Mucosa of stomach (tissue), 1 donor: ENCODE data around the gene FN3KRP.
"Not testable (repeated sequence)": the region's sequence is repeated elsewhere in the genome, so short reads cannot be mapped to it uniquely, and the experiment has no call there.

Experiments used
- H3K27me3 ChIP-seq: one replicate; pipeline ENCODE4 v1.7.0; 2013; ENCODE audit warnings: mild to moderate bottlenecking, low read length; ENCODE audit not compliant: control insufficient read depth, insufficient read depth
- H3K36me3 ChIP-seq: one replicate; pipeline ENCODE4 v1.7.0; 2013; ENCODE audit warnings: low read length; ENCODE audit not compliant: control insufficient read depth, insufficient read depth
- H3K4me1 ChIP-seq: one replicate; pipeline ENCODE4 v1.7.0; 2013; ENCODE audit warnings: mild to moderate bottlenecking, low read length; ENCODE audit not compliant: control insufficient read depth, insufficient read depth
- H3K4me3 ChIP-seq: one replicate; pipeline ENCODE4 v1.7.0; 2013; ENCODE audit warnings: low read length
- H3K9ac ChIP-seq: one replicate; pipeline ENCODE4 v1.7.0; 2013; ENCODE audit warnings: mild to moderate bottlenecking, low read length, moderate library complexity
- H3K9me3 ChIP-seq: one replicate; pipeline ENCODE4 v1.7.0; 2013; ENCODE audit warnings: mild to moderate bottlenecking, low read length, moderate library complexity; ENCODE audit not compliant: control insufficient read depth
- donor health status: Pancreatic carcinoma.

Gene FN3KRP

DNA sequence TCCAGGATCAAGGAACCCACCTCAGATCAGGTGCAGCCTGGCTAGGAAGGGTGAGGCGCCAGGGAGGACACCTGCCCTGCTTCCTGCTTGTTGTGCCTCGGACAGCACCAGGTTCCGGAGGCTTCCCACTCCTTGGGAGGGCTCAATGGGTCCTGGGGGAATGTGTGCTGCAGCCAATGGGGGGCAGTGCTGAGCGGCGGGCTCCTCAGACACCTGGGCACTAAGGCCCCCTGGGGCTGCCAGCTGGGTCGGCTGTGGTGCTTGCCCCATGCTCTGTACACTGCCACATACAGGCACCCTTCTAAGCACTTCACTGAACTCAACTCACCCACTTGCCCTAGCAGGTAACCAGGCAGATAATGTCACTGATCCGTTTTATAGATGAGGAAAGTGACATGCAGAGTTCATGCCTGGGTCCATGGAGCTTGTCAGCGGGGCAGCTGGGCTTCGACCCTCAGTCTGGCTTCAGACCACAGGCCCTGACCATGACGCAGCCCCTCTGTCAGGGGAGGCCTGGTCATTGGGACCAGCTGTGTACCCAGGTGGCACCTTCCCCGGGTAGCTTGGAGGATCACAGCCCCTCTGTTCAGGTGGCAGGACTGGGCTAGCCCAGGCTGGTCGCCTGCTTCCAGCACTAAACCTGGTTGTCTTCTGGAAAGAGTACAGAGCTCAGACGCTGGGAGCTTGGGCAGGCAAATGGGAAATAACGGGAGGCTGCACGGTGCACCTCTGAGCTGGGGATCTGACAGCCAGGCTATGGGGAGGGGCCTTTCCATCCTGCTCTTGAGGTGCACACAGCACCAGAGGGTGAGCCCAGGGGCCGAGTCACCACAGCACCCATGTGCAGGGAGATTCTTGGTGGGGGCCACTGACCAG, 27.1 kb downstream of the FN3KRP start:
- Histone ChIP-seq H3K9me3 (no peaks in the 10 kb centered on the region), H3K27me3 (no peaks in the 10 kb centered on the region), H3K36me3 (no peaks in the 10 kb centered on the region), H3K4me1 (peaks cover under 1% of the 10 kb centered on the region), H3K4me3 (no peak overlapping the region), H3K9ac (no peak overlapping the region)

- not testable (repeated sequence) for H3K36me3 ChIP-seq, H3K4me3 ChIP-seq, H3K9ac ChIP-seq, H3K27me3 ChIP-seq, H3K9me3 ChIP-seq, H3K4me1 ChIP-seq
Measured at GRCh38 chr17:82744736-82745135, 28.2 kb downstream of the FN3KRP start.

DNA sequence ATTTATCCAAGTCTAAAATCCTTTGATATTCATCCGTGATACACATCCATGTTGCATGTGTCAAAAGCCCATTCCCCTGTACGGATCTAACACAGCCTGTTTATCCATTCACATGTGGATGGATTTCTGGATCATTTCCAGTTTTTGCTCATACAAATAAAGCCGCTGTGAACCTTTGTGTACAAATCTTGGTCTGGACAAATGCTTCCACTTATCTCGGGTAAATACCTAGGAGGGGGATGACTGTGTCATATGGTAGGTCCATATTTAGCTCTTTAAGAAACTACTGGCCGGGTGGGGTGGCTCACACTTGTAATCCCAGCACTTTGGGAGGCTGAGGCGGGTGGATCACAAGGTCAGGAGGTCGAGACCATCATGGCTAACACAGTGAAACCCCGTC, 29.0 kb downstream of the FN3KRP start:
- Histone ChIP-seq H3K9ac (no peak overlapping the region), H3K27me3 (no peaks in the 10 kb centered on the region), H3K4me3 (no peak overlapping the region), H3K9me3 (no peaks in the 10 kb centered on the region), H3K36me3 (no peaks in the 10 kb centered on the region), H3K4me1 (no peaks in the 10 kb centered on the region)

DNA sequence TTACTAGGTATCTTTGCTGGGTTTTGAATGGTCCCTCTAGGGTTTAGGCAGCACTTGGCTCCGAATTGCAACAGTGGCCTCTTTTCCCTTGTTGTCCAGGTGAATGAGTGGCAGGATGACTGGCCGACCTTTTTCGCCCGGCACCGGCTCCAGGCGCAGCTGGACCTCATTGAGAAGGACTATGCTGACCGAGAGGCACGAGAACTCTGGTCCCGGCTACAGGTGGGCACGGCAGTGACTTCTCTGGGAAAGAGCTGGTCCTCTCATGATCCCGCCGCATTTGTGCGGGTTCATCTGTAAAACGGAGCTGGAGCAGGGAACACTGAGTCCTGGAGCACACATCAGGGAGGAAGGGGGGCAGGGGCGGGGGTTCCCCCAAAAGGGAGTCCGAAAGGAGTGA, 32.2 kb downstream of the FN3KRP start:
- H3K4me1 ChIP-seq: peaks cover 7% of the 10 kb centered on the region
- no peak overlapping the region for H3K4me3 ChIP-seq
- H3K27me3 ChIP-seq: no peaks in the 10 kb centered on the region
- no peaks in the 10 kb centered on the region for H3K36me3 ChIP-seq
- H3K9me3 ChIP-seq: no peaks in the 10 kb centered on the region
- H3K9ac ChIP-seq: no peak overlapping the region

- no peak overlapping the region for H3K4me3 ChIP-seq
- no peaks in the 10 kb centered on the region for H3K36me3 ChIP-seq
- H3K9me3 ChIP-seq: no peaks in the 10 kb centered on the region
- no peak overlapping the region for H3K9ac ChIP-seq
- peaks cover 7% of the 10 kb centered on the region for H3K4me1 ChIP-seq
- no peaks in the 10 kb centered on the region for H3K27me3 ChIP-seq
Measured at GRCh38 chr17:82750241-82750908, 33.9 kb downstream of the FN3KRP start.

DNA sequence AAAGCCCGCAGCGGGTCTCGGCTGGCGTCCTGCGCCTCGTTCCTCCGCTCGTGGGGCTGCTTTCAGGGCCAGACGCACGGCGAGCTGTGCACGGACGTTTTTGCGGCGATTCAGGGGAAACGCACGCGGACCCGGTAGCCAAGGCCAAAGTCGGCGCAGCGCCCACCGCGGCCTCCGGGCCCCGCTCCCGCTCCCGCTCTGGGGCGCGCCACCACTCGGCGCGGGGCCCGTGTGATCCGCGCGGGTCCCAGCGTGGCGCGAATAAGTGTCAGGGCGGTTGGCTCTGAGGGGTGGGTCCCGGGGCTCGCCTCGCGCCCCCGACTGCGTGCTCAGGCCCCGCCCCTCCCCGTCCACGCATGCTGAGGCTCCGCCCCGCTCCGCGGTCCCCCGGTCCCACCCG, 34.7 kb downstream of the FN3KRP start:
- Histone ChIP-seq H3K4me1 (peaks cover 7% of the 10 kb centered on the region), H3K9ac (no peak overlapping the region), H3K27me3 (no peaks in the 10 kb centered on the region), H3K36me3 (no peaks in the 10 kb centered on the region), H3K4me3 (no peak overlapping the region), H3K9me3 (no peaks in the 10 kb centered on the region)

DNA sequence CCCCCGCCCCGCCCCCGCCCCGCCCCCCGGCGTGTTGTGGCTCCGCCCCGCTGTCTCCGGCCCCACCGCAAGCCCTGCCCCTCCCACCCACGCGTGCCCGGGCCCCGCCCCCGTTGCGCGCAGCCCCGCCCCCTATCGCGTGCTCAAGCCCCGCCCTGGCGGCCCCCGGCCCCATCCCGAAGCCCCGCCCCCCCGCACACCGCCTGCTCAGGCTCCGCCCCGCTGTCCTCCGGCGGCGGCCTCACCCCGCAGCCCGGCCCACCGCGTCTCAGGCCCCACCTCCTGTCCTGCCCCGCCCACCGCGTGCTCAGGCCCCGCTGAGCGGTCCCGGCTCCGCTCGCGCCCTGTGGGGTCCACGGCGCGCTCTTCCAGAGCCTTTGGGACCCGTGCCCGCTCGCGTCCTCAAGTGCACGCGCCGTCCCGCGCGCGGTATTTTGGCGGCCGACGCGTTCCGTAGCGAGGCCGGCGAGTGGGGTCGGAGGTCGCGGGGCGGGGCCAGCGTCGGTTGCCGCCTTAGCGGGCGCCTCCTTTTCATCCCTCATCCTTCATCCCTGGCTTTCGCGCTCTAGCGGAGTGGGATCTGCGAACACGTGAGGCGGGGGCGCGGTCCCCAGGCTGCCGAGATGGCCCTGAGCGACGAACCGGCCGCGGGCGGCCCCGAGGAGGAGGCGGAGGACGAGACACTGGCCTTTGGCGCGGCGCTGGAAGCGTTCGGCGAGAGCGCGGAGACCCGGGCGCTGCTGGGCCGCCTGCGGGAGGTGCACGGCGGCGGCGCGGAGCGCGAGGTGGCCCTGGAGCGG, 35.3 kb downstream of the FN3KRP start, which contains the start of gene TBCD:
Gene TBCD, plus strand, starts transcription at position 495 of the 800 bp plus-strand sequence. Its CDS starts 129 bp downstream, at position 624.
- Histone ChIP-seq H3K27me3 (no peaks in the 10 kb centered on the region), H3K36me3 (no peaks in the 10 kb centered on the region), H3K9ac (peak within 1 kb of the TSS; percentile 59), H3K4me3 (peak within 1 kb of the TSS; percentile 41), H3K9me3 (no peaks in the 10 kb centered on the region), H3K4me1 (peaks cover 7% of the 10 kb centered on the region)

DNA sequence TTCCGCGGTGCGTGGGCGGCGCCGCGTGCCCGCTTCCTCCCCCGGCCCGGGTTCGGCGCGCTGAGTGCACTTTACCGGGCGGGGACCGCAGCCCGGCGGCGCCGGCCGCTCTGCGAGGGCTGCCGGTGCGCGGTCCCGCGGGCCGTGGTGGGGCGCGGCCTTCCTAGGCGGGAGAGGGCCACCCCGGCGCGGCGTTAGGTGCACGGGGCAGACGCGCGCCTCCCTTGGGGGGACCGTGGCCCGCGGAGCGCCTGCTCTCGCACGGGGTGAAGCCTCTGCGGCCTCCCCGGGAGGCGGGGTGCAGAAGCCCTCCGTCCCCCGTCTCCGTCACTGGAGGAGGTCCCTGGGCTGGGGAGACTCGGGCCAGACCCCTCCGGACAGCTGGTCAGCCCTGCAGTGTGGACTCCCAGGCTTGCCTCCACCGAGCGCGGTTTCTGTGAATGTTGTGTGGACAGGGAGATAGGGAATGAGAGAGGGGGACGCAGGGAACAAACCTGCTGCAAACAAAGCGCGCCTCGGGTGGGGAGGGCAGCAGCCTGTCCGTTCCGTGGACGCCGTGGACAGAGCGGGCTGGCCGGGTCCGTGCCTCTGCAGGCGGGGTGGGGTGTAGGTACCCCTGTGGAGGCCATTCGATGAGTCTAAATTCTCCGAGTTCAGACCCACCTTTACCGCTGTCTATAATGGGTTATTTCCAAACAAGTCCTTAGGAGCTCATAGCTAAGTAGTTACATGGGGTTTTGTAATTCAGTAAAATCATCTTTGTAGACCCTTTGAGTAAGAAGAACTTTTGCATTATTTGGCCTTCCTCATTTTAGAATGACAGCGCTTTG, 36.1 kb downstream of the FN3KRP start:
- Histone ChIP-seq H3K9me3 (no peaks in the 10 kb centered on the region), H3K4me3 (peak overlapping the region; percentile 41), H3K36me3 (no peaks in the 10 kb centered on the region), H3K4me1 (peaks cover 7% of the 10 kb centered on the region), H3K27me3 (no peaks in the 10 kb centered on the region), H3K9ac (peak overlapping the region; percentile 59)

DNA sequence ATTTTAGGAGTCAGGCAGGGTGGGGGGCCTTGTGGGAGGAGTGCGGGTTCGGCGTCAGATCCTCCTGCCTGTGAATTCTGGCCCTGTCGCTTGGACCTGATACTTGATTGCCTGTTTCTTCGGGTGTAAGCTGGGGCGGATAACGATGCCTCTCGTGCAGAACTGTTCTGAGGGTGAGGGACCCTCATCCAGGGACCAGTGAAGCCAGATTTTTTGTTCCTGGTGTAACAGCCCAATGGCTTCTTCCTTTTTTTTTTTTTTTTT, 36.6 kb downstream of the FN3KRP start:
- no peaks in the 10 kb centered on the region for H3K36me3 ChIP-seq
- no peaks in the 10 kb centered on the region for H3K9me3 ChIP-seq
- no peak overlapping the region for H3K4me3 ChIP-seq
- peak overlapping the region; percentile 59 for H3K9ac ChIP-seq
- peaks cover 7% of the 10 kb centered on the region for H3K4me1 ChIP-seq
- no peaks in the 10 kb centered on the region for H3K27me3 ChIP-seq

DNA sequence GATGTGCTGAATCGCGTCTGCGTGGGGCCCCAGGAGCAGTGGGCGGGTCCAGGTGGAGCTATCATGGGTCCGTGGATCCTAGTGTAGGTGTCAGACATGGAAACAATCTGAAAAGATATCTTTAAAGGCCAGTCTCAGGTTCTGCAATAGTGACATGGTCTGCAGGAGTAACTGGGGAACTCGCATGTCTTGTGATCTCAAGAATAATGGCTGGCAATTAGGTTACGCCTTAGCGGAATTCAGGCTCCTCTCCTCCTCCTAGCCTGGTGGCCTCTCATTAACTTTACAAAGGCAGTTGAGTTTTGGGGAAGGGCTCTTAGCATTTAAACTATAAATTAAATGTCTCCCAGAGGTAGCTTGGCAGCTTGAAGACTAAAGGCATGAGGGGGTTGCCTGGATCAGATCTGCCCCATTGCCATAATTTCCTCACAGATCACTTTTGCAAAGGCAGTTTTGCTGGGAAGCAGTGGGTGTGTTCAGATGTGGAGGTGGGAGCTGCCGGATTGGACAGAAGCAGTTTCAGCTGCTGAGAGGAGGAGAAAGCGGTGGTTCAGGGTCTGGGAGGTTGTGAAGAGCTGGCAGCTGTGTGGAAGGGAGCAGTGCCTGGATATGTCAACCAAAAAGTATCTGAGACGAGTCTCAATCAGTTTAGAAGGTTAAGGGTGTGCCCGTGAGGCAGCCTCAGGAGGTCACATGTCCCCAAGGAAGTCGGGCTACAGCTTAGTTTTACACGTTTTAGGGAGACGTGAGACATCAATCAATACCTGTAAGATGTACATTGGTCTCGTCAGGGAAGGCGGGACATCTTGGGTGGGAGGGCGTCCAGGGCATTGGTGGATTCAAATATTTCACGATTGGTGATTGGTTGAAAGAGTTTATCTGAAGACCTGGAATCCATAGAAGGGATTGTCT, 38.0 kb downstream of the FN3KRP start:
- Histone ChIP-seq H3K9me3 (no peaks in the 10 kb centered on the region), H3K27me3 (no peaks in the 10 kb centered on the region), H3K36me3 (no peaks in the 10 kb centered on the region), H3K4me3 (no peak overlapping the region), H3K9ac (peak overlapping the region; percentile 39), H3K4me1 (peaks cover 7% of the 10 kb centered on the region)

GRCh38 chr17:82756166-82756565, 39.7 kb downstream of the FN3KRP start:
- no peak overlapping the region for H3K9ac ChIP-seq
- no peaks in the 10 kb centered on the region for H3K9me3 ChIP-seq
- H3K4me3 ChIP-seq: no peak overlapping the region
- peaks cover 7% of the 10 kb centered on the region for H3K4me1 ChIP-seq
- no peaks in the 10 kb centered on the region for H3K36me3 ChIP-seq
- no peaks in the 10 kb centered on the region for H3K27me3 ChIP-seq
